ENCODE measurements around the gene TAF1.

DNA sequence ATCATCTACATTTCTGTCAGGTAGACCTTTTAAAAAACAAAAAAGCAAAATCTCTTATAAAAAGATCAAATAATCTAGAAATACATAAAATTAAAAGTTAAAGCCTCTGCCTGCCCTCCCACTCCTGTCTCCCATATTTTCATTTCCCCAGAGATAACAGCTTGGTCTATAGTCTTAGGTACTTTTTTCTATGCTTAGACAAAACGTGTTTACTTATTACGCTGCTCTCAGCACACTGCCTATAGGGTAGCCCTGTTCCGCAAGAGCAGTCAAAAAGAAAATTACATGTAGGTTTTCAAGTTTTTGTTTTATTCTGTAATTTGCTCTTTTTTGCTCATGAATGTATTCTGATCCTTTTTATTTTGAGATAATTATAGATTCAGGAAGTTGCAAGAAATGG, 73.3 kb downstream of the TAF1 start:
- TF ChIP-seq POLR2A (IDR thresholded peaks at IDR 0.05; ENCODE audit: low read depth, low read length) (no peak), TAF1 (IDR thresholded peaks at IDR 0.05; ENCODE audit: low read depth, low read length) (no peak), POLR2AphosphoS5 (IDR thresholded peaks at IDR 0.05; ENCODE audit: low read depth, low read length) (no peak)

All from GM12891 (cell line).